ENCODE measurements around the gene IGSF21. TPM values are rescaled to one million over a fixed set of nuclear protein-coding genes. Genes with fewer than 3 reads are reported as not detected.

Gene IGSF21
- total and polyA plus RNA-seq, 2 of the 8 experiments (the other 6 are each of a cell fraction or from before 2014, with no cell fraction given) = 22.5 to 28.5 TPM

DNA sequence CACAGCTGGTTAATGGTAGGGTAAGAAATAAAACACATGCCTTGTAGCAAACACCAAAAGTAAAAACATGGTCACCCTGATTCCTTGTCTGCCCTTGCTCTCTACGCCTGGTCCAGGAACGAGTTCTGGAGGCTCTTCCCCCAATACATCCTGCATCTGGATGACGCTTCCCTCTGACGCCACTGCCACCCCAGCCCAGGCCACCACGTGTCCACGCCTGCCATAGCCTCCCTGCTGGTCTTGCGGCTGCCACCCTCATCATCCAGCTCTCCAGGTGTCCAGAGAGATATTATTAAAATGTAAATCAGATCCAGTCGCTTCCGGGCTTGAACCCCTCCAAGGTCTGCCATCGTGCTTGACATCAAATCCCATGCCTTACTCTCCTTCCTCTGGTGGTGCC, 39.3 kb downstream of the IGSF21 start:
- no peak overlapping the region for H3K56ac ChIP-seq (replicated peaks; ENCODE audit: insufficient read length, low read depth, low read length)
- no peaks in the 10 kb centered on the region for H3K9me3 ChIP-seq (ENCODE audit: insufficient read depth in 2 of 2, low read depth in 1 of 2, low read length in 1 of 2)
- H2BK15ac ChIP-seq (ENCODE audit: low read length) = no peak overlapping the region
- WGBS, 2 experiments (ENCODE audit: extremely low coverage in 1 of 2, insufficient coverage in 1 of 2, insufficient read length in 1 of 2, insufficient replicate concordance in 2 of 2, low coverage in 1 of 2, low lambda C conversion rate in 2 of 2, missing lambda C conversion rate in 1 of 2) = 78% methylated on average over 10 of the region's 10 CpGs; no CpG with 5 or more reads in 1 of the 2 experiments
- H2BK12ac ChIP-seq (ENCODE audit: low read depth, low read length) = no peak overlapping the region
- DNase-seq (ENCODE audit: low read depth in 1 of 2, low spot score in 2 of 2) (no peak), FAIRE-seq (no peak)
- H3K14ac ChIP-seq (ENCODE audit: insufficient read length) = no peak overlapping the region
- H3K79me1 ChIP-seq (ENCODE audit: low read depth, low read length) = peaks cover 2% of the 10 kb centered on the region; the same call in 1 of the 2 replicates
- ChIA-PET CTCF (ENCODE audit: partially characterized antibody) (no interaction called here), POLR2A (ENCODE audit: partially characterized antibody) (interaction anchor here (1.3 kb wide), 1 partner anchor 19 kb away, joined by 3 read pairs; no protein-coding TSS in a partner anchor)
- H2BK20ac ChIP-seq (ENCODE audit: low read length) = no peak overlapping the region
- no peak overlapping the region for H2AFZ ChIP-seq (ENCODE audit: low read length)
- H4K5ac ChIP-seq (ENCODE audit: insufficient read length, low read depth, low read length) = no peak overlapping the region
- peaks cover 0 to 4% (median 1%) of the 10 kb centered on the region in 4 experiments; a peak in 2 of 7 replicates for H3K4me1 ChIP-seq (replicated peaks in 1 of 4; ENCODE audit: control insufficient read depth in 3 of 4, insufficient read depth in 4 of 4, low read length in 3 of 4)
- no peak overlapping the region for H3K4ac ChIP-seq (replicated peaks; ENCODE audit: insufficient read length, low read depth, low read length)
- H4K8ac ChIP-seq (ENCODE audit: extremely low read depth, insufficient read depth, low read length) = no peak overlapping the region
- H3K9ac ChIP-seq (replicated peaks in 1 of 4; ENCODE audit: extremely low read depth in 1 of 4, low read depth in 3 of 4, low read length in 3 of 4) = no peak overlapping the region
- H3K27me3 ChIP-seq (replicated peaks in 1 of 4; ENCODE audit: control insufficient read depth in 3 of 4, extremely low read depth in 1 of 4, insufficient read depth in 3 of 4, low read length in 3 of 4) = no peaks in the 10 kb centered on the region
- H3K18ac ChIP-seq (ENCODE audit: extremely low read depth, low read length) = no peak overlapping the region
- no peak overlapping the region for H3K4me2 ChIP-seq (ENCODE audit: insufficient read depth in 1 of 2, low read depth in 2 of 2, low read length in 2 of 2)
- no peak overlapping the region for H4K91ac ChIP-seq (replicated peaks; ENCODE audit: insufficient read length, low read length)
- peaks cover 2 to 4% of the 10 kb centered on the region in 2 experiments for H4K20me1 ChIP-seq (replicated peaks in 1 of 2; ENCODE audit: control insufficient read depth in 1 of 2, insufficient read depth in 2 of 2, low read length in 2 of 2)
- H3K4me3 ChIP-seq (ENCODE audit: extremely low read depth in 1 of 4, insufficient read depth in 2 of 4, low read depth in 3 of 4, low read length in 4 of 4) = no peak overlapping the region
- H3K23ac ChIP-seq (ENCODE audit: insufficient read length) = no peak overlapping the region
- no peak overlapping the region for H3K27ac ChIP-seq (ENCODE audit: low read depth, low read length)
- no peaks in the 10 kb centered on the region for H3K23me2 ChIP-seq (ENCODE audit: low read depth, low read length)
- H2AK5ac ChIP-seq (ENCODE audit: low read depth, low read length) = 0 out of 2 replicates have a peak overlapping the region, but pooled peaks have one; percentile 10
- H2BK120ac ChIP-seq (replicated peaks; ENCODE audit: low read depth, low read length) = no peak overlapping the region
- no peaks in the 10 kb centered on the region for H3K79me2 ChIP-seq (ENCODE audit: control insufficient read depth in 1 of 2, insufficient read depth in 2 of 2, low read length in 2 of 2)
- no peak overlapping the region for H2BK5ac ChIP-seq (ENCODE audit: low read depth, low read length)
- no peaks in the 10 kb centered on the region for H3K36me3 ChIP-seq (ENCODE audit: control insufficient read depth in 2 of 4, insufficient read depth in 4 of 4, low read length in 3 of 4)
- TF ChIP-seq CREB1 (IDR thresholded peaks at IDR 0.05) (no peak), TEAD4 (IDR thresholded peaks at IDR 0.05; ENCODE audit: low read depth, low read length) (no peak)
